Activated T-cell treated with anti-CD3 and anti-CD28 coated beads, Interleukin-2, amount 50 U/mL, for 72 hours (primary cell): ENCODE measurements around the gene BCDIN3D. TPM values are rescaled to one million over a fixed set of nuclear protein-coding genes. Genes with fewer than 3 reads are reported as not detected.

Source experiments
- ATAC-seq, 2 donors: fragments of 150-1000 bp; cut with Tn5 transposase; replicated peaks in 1 of 2; 2 replicates each; pipeline ENCODE4 v1.10.0; 2021; ENCODE audit warnings: moderate library complexity in 2 of 2, mild to moderate bottlenecking in 1 of 2
- DNase-seq, 2 donors: peaks; one replicate each; pipeline ENCODE4 v3.0.0; 2021 to 2022; ENCODE audit warnings: mixed read lengths in 1 of 2
- H3K27ac Mint-ChIP-seq: one replicate; pipeline ENCODE4 v1.8.0; 2022; ENCODE audit warnings: mild to moderate bottlenecking, moderate library complexity, mixed read lengths
- H3K27me3 Mint-ChIP-seq: one replicate; pipeline ENCODE4 v1.8.0; 2022; ENCODE audit warnings: low read depth, mixed read lengths
- H3K36me3 Mint-ChIP-seq, 2 donors: one replicate each; pipeline ENCODE4 v1.8.0; 2022; ENCODE audit warnings: mixed read lengths in 2 of 2, mild to moderate bottlenecking in 1 of 2; ENCODE audit not compliant: insufficient read depth in 2 of 2
- H3K4me1 Mint-ChIP-seq: one replicate; pipeline ENCODE4 v1.8.0; 2022; ENCODE audit warnings: low read depth, mixed read lengths
- H3K4me3 Mint-ChIP-seq, 2 donors: one replicate each; pipeline ENCODE4 v1.8.0; 2022; ENCODE audit warnings: mild to moderate bottlenecking in 2 of 2, mixed read lengths in 2 of 2, moderate library complexity in 2 of 2
- H3K9me3 Mint-ChIP-seq, 2 donors: one replicate each; pipeline ENCODE4 v1.8.0; 2022; ENCODE audit warnings: mixed read lengths in 2 of 2
- total RNA-seq, 2 donors: library from RNA; stranded (reverse); gene quantifications; one replicate each; pipeline ENCODE4 v1.2.3, GENCODE V29; 2022

Gene BCDIN3D
- total RNA-seq, 2 donors from 2014 or later: 9.0 to 10.8 TPM

GRCh38 chr12:49828133-49829091 is 14.5 kb downstream of the BCDIN3D start, which contains the start of gene NCKAP5L:
Gene NCKAP5L, minus strand, starts transcription at chr12:49828413. Its CDS starts 24,369 bp downstream, at chr12:49804044.
- H3K27ac Mint-ChIP-seq: peak within 1 kb of the TSS; percentile 87
- H3K4me3 Mint-ChIP-seq: peak within 1 kb of the TSS; percentile 90 to 98
- peaks cover 43% of the 10 kb centered on the region for H3K4me1 Mint-ChIP-seq
- DNase-seq (peak; percentile 93 to 95), ATAC-seq (peak; percentile 97)
- H3K27me3 Mint-ChIP-seq: no peaks in the 10 kb centered on the region
- no peaks in the 10 kb centered on the region for H3K36me3 Mint-ChIP-seq
- H3K9me3 Mint-ChIP-seq: no peaks in the 10 kb centered on the region

- Mint-ChIP-seq H3K27ac (no peak overlapping the region), H3K4me3 (peak overlapping the region; percentile 53 to 98), H3K27me3 (no peaks in the 10 kb centered on the region), H3K4me1 (peaks cover 36% of the 10 kb centered on the region), H3K9me3 (no peaks in the 10 kb centered on the region), H3K36me3 (no peaks in the 10 kb centered on the region)
- ATAC-seq (peak; percentile 2 to 8), DNase-seq (peak; percentile 46 to 49)
Observed at GRCh38 chr12:49827401-49828099, 15.4 kb downstream of the BCDIN3D start.

- H3K4me1 Mint-ChIP-seq: peaks cover 31% of the 10 kb centered on the region
- H3K27ac Mint-ChIP-seq: no peak overlapping the region
- DNase-seq (no peak), ATAC-seq (no peak)
- no peaks in the 10 kb centered on the region for H3K27me3 Mint-ChIP-seq
- H3K36me3 Mint-ChIP-seq: no peaks in the 10 kb centered on the region
- no peaks in the 10 kb centered on the region for H3K9me3 Mint-ChIP-seq
- H3K4me3 Mint-ChIP-seq: peak overlapping the region; percentile 53 to 98
Observed at GRCh38 chr12:49827051-49827400, 15.9 kb downstream of the BCDIN3D start.

GRCh38 chr12:49825971-49826421 is 16.9 kb downstream of the BCDIN3D start:
- ATAC-seq (no peak), DNase-seq (no peak)
- H3K27ac Mint-ChIP-seq: no peak overlapping the region
- peaks cover 0 to under 1% of the 10 kb centered on the region in 2 donors for H3K36me3 Mint-ChIP-seq
- peak overlapping the region in 1 of 2 donors; percentile 98 for H3K4me3 Mint-ChIP-seq
- no peaks in the 10 kb centered on the region for H3K9me3 Mint-ChIP-seq
- H3K4me1 Mint-ChIP-seq: peaks cover 37% of the 10 kb centered on the region
- no peaks in the 10 kb centered on the region for H3K27me3 Mint-ChIP-seq

GRCh38 chr12:49825360-49825970 is 17.4 kb downstream of the BCDIN3D start:
- ATAC-seq (no peak), DNase-seq (no peak)
- Mint-ChIP-seq H3K4me3 (no peak overlapping the region), H3K9me3 (no peaks in the 10 kb centered on the region), H3K4me1 (peaks cover 42% of the 10 kb centered on the region), H3K36me3 (peaks cover 0 to 2% of the 10 kb centered on the region in 2 donors), H3K27me3 (no peaks in the 10 kb centered on the region), H3K27ac (no peak overlapping the region)

- Mint-ChIP-seq H3K27ac (no peak overlapping the region), H3K4me1 (peaks cover 46% of the 10 kb centered on the region), H3K36me3 (peaks cover 0 to 2% of the 10 kb centered on the region in 2 donors), H3K27me3 (no peaks in the 10 kb centered on the region), H3K4me3 (no peak overlapping the region), H3K9me3 (no peaks in the 10 kb centered on the region)
- ATAC-seq (no peak), DNase-seq (no peak)
Observed at GRCh38 chr12:49824895-49825294, 18.0 kb downstream of the BCDIN3D start.

- Mint-ChIP-seq H3K4me1 (peaks cover 44% of the 10 kb centered on the region), H3K36me3 (peaks cover 0 to 2% of the 10 kb centered on the region in 2 donors), H3K27me3 (no peaks in the 10 kb centered on the region), H3K4me3 (no peak overlapping the region), H3K27ac (no peak overlapping the region), H3K9me3 (no peaks in the 10 kb centered on the region)
- no peak for DNase-seq
- no peak for ATAC-seq
Observed at GRCh38 chr12:49824416-49824815, 18.5 kb downstream of the BCDIN3D start.

- Mint-ChIP-seq H3K36me3 (peaks cover 0 to 2% of the 10 kb centered on the region in 2 donors), H3K27me3 (no peaks in the 10 kb centered on the region), H3K4me1 (peaks cover 40% of the 10 kb centered on the region), H3K9me3 (no peaks in the 10 kb centered on the region), H3K4me3 (no peak overlapping the region), H3K27ac (no peak overlapping the region)
- DNase-seq (no peak), ATAC-seq (no peak)
Observed at GRCh38 chr12:49823951-49824350, 19.0 kb downstream of the BCDIN3D start.

GRCh38 chr12:49823350-49823749 is 19.6 kb downstream of the BCDIN3D start:
- H3K4me3 Mint-ChIP-seq: no peak overlapping the region

GRCh38 chr12:49821373-49822287 is 21.3 kb downstream of the BCDIN3D start:
- peaks cover 24% of the 10 kb centered on the region for H3K4me1 Mint-ChIP-seq
- no peaks in the 10 kb centered on the region for H3K27me3 Mint-ChIP-seq
- peak overlapping the region; percentile 34 to 36 for H3K4me3 Mint-ChIP-seq
- H3K9me3 Mint-ChIP-seq: no peaks in the 10 kb centered on the region
- DNase-seq (no peak), ATAC-seq (no peak)
- peak overlapping the region; percentile 79 for H3K27ac Mint-ChIP-seq
- peaks cover 0 to 2% of the 10 kb centered on the region in 2 donors for H3K36me3 Mint-ChIP-seq

More at GRCh38 chr12:49823350-49823749, 19.6 kb downstream of the BCDIN3D start:
- Mint-ChIP-seq H3K36me3 (peaks cover 0 to 2% of the 10 kb centered on the region in 2 donors), H3K9me3 (no peaks in the 10 kb centered on the region), H3K27ac (no peak overlapping the region), H3K4me1 (peaks cover 34% of the 10 kb centered on the region), H3K27me3 (no peaks in the 10 kb centered on the region)
- no peak for ATAC-seq
- no peak for DNase-seq

- Mint-ChIP-seq H3K4me3 (no peak overlapping the region), H3K36me3 (peaks cover 0 to 2% of the 10 kb centered on the region in 2 donors), H3K9me3 (no peaks in the 10 kb centered on the region), H3K27me3 (no peaks in the 10 kb centered on the region), H3K4me1 (peaks cover 15% of the 10 kb centered on the region), H3K27ac (peak overlapping the region; percentile 3)
- ATAC-seq: no peak
- no peak for DNase-seq
Observed at GRCh38 chr12:49819786-49820185, 23.1 kb downstream of the BCDIN3D start.
